GM19455 (cell line): ENCODE data around the gene TRIM31.

Source experiments
- ATAC-seq: cut with Tn5 transposase; IDR thresholded peaks from one replicate; pipeline ENCODE4 v1.9.1; 2021; ENCODE audit not compliant: unreplicated experiment

TRIM31 gene

DNA sequence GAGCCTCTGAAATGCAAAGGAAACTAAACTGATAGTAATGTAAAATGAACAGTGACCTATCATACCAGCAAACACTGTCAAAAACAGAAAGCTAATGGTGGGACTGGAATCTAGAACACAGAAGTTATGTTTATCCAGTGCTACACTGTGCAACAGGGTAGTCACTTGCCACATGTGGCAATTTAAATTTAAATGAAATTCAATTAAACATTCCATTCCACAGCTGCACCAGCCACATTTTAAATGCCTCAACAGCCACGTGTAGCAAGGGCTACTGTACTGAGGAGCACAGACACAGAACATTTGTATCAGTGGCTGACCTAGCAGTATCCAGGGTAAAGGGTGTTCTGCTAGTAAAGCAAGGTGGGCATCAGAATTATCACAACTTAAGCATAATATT lies 57.4 kb downstream of the TRIM31 start:
- no peak for ATAC-seq

DNA sequence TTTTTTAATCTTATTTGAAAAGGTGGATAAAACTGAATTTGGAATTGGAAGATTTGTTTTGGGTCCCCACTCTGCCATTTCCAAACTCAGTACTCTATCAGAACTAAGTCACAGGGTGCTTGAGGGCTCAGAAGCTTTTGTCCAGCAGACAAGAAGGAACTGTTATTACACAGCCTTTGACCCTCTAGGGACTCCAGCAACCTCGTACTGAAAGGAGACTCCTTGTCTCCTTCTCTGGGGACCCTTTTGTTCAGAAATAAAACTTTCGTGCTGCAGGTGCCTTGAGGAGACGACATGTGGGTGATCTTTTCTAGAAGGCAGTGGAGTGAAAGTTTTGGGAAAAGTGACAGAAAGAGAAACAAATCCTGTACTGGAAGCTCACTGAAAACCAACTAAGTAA lies 59.2 kb downstream of the TRIM31 start:
- ATAC-seq: no peak
